Fibroblast of peridontal ligament (primary cell): Measurements from ENCODE around the gene SLC22A23.

Experiments used
- DNase-seq: peaks from one replicate; pipeline ENCODE4 v3.0.0-alpha.2; 2010; ENCODE audit errors: extremely low read depth

The SLC22A23 gene

DNA sequence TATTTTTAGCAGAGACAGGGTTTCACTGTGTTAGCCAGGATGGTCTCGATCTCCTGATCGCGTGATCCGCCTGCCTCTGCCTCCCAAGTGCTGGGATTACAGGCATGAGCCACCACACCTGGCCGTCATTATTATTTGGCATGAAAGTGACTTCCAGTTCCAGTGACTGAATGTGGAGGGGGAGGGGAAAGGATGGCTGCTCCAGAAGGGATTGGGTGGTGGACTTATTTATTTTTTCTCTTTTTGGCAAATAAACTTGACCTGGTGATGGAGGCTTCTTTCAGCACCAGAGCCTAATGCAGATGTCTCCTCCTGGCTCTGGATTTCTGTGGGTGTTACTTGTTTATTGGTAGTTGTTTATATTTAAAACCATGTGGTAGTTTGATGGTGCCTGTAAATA is 16.9 kb upstream of the SLC22A23 start:
- DNase-seq: no peak

DNA sequence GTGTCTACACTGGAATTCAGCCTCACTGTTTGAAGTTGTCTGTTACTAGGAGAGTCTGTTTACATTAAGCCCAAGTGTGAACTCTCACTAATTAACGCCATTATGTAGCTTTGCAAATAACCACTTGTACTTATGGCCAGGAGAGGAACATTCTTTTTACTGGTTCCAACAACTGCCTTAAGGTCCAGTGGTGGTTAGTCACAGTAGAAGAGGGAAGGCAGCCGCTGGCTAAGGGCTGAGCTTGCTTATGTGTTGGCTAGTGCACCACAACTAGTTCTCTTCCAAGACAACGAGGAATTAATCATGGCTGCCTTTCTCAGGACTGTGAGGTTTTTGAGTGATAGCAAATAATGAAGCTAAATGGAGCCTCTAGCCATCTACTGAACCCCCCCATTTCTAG is 14.9 kb upstream of the SLC22A23 start:
- peak; percentile 37 for DNase-seq

DNA sequence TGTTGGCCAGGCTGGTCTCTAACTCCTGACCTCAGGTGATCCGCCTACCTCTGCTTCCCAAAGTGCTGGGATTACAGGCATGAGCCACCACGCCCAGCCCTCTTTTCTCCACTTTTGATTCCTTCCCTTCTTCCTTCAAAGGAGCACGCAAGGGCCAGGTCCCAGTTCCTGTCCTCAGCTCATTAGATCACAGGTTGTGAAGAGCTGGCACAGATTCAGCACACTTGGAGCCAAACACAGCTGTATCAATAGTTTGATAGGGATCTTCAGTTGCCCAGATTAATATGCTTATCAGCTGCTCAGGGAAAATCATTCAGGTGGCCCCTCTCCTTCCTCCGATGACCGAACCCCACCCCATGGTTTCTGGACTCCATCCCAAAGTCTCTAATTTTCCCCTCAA is 14.4 kb upstream of the SLC22A23 start:
- DNase-seq: no peak

DNA sequence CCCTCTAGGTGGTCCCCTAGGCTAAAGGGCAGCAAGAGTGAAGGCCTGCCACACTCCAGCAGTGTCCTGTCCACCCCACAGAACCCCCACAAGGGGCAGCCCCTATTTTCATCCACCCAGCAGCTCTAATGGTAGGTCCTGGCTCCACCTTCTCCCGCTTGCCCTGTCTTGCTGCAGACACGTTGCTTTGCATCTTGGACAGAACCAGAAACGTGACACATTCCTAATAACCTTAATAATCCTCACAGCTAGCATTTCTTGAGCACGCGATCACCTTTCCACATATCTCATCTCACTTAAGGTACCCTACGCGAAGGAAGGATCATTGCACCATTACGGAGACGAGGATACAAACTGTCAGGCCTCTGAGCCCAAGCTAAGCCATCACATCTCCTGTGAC is 11.7 kb upstream of the SLC22A23 start:
- DNase-seq: no peak

DNA sequence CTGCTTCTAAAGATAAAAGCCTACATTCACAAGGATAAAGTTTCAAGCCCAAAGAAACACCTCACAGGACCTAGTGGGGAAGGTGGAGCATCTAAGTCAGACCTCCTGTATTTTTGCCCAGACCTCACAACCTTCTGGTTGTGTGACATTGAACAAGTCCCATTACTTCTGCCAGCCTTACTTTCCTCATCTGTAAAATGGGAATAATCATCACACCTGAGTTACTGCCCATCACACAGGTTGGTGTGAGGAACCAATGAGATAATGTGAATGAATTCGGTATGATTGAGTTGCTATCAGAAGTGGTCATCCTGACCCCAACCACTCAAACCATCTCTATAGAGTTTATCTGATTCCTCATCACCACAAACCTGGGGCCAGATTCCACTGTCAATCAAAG is 11.1 kb upstream of the SLC22A23 start:
- no peak for DNase-seq

DNA sequence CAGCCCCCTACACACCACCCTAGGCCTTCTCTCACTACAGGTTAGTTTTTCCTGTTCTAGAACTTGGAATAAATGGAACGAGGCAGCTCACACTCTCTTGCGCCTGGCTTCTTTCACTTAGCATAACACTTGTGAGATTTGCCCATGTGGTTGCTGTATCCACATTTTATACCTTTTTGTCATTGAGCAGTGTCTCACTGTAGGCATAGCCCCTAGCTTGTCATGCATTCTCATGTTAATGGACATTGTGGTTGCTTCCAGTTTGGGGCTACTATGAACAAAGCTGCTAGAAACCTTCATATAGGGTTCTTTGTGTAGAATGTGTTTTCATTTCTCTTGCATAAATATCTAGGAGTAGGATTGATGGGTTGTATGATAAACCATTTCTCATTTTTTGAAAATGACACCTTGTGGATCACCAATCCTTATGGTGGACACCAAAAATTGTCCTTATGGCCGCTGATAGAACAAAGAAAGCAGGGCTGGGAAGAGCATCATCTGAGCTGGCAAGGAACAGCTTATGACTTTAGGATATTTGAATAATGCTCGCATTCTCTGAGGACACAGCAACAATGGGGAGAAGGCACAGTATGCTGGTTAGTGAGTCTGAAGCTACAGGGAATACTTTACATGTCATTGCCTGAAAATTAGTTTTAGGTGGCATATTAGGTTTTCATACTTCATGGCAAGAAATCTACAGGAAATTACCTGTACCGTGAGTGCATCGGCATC is 9.8 kb upstream of the SLC22A23 start:
- no peak for DNase-seq

DNA sequence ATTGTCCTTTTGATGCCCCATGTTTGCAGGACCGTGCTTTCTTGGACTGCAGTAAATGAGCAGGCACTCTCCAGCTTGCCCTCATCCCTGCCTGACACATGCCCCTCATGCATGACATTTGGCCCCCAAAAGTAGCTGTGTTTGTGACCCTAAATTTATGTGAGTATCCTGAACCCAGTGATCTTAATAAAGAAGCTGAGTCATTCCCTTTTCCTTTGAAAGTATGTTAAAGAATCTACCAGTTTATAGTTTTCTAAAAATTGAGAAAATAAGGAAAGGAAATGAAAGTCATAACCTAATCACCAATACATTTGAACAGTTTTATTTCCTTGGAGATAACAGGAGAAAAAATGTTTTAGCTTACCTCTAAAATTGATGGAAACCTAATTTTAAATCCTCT is 3.4 kb upstream of the SLC22A23 start:
- DNase-seq: no peak

DNA sequence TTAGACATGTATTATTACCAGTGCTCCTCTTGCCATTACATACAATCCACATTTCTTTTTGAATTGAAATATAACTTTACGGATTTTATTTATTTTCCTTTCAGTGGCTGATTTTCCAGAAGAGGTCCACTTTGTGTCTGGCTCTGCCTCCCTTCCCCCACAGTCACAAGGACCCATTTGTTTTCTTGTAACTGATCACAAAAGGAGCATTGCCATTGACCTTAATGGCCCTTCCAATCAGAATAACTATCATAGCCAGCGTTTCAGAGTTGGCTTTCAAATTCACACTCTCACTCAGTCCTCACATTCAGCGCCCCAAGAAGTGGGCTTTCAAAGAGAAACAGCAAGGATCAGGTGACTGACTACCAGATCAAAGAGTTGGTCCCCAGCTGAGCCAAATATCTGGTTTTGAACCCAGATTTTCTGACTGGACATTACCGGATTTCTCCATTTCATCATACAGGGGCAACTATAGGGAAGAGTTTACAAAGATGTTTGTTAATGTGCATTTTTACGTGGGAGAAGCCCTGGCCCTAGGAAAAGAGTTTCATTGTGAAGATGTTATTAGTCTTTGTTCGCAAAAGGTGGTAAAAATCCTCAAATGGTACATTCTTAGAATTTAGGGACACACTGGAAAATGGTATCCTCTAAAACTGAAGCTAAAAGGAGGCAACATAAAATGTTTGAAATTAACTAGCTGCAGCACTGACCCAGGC is 2.0 kb upstream of the SLC22A23 start:
- DNase-seq: no peak

DNA sequence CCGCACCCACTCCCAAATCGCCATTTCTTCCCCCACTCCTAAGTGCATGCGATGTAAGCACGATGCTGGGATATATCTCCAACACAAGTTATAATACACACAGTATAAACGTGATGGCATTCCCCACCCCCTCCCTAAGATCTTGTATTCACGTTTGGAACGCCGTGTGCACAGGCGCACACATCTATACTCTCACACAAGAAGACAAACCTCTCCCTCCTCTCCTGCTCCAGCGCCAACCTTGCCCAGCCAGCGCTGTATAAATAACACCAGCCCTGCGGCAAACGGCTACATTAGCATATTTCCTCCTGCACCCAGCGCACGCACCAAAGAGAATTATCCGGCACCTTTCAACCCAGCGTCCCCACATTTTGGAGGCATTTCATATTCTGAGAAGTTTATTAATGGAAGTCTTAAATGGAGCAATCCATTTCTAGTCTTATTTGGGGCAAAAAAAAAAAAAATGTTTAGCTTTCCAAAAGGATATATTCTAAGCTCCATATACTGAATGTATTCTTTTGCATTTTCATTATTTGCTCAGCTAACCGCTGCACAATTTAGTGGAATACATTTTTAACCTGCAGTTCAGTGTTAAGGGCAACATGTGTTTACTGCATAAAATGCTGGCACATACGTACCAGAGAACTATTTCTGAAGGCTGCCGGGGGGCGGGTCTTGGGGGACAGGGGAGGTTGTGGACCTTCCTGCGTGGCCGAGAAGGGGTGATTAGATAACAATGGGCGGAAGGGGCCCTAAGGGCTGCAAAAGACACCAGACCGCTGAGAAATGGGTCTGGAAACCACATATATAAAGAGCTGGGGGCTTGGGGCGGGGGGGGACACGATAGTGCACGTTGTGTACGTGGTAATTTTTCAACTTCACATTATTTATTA is 1.1 kb upstream of the SLC22A23 start:
- DNase-seq: no peak

DNA sequence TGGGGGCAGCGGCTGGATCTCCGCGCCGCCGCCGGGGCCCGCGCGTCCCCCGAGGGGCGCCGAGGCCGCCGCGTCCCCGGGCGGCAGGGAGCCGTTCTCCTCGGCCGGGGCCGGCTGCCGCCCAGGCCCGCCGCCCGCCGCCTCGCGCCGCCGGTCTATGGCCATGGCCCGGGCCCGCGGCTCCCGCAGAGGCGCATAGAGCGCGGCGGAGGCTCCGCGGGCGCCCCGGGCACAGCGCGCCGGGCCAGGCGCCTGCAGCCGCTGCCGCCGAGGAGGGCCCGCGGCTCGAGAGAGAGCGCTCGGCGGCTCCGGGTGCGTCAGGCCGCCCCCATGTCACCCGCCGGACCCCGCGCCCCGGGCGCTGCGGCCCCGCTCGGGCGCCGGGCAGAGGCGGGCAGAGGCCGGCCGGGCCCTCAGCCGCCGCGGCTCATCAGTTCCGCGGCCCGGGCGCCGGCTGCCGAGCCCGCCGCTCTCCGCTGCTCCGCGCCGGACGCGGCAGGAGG is 404 bp downstream of the SLC22A23 start:
- no peak for DNase-seq

DNA sequence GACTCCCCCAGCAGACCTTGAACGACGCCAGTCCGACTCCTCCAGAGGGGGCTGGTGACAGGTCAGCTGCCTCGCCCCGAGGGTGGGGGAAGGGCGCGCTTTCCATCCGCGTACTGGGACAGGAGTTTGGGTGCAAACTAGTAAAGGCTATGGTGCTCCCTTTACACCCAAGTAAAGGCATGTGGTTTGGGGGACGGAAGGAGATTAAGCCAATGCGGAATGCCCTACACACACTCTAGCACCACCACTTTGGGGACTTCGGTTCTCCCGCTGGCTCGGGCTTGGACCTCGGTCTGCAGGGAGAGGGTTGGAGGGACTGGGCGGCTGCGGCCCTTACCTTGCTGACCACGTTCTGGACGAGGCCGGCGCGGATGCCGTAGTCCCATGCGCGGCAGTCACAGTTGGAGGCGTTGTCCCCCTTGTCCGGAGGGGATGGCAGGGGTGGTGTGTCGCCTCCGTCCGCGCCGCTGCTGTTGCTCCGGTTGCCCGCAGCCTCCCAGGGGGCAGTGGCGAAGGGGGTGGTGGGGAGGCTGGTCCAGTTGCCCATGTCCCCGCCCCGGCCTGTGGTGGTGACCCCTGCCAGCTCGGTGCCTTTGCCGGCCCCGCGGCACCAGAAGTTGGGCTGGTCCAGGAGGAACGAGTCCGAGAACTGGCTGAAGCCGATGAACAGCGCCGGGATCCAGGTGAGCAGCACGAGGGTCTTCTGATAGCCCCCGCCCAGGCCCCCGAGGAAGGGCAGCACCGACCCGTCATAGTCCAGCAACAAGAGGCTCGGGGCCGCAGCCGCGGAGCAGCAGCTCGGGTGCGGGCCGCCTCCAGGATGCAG is 1.1 kb downstream of the SLC22A23 start:
- DNase-seq: no peak

DNA sequence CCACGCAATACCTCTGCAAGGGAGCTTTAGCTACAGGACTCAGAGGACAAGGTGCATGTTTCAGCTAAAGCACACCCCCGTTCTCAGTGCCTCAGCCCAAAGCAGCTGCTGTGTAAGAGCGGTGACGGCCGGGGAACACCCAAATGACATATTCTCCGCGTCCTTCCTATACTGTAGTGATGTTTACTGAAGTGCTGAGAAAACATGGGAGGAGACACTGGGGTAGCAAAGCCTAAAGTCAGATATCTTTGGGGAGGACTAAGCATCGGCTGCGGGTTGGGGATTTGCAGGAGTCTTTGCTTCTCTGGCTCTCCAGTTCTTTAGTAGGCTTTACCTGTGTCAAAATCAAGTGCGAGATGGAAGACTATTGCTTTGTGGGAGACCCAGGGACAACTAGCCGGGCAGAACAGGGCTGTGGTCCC is 1.7 kb downstream of the SLC22A23 start:
- no peak for DNase-seq

DNA sequence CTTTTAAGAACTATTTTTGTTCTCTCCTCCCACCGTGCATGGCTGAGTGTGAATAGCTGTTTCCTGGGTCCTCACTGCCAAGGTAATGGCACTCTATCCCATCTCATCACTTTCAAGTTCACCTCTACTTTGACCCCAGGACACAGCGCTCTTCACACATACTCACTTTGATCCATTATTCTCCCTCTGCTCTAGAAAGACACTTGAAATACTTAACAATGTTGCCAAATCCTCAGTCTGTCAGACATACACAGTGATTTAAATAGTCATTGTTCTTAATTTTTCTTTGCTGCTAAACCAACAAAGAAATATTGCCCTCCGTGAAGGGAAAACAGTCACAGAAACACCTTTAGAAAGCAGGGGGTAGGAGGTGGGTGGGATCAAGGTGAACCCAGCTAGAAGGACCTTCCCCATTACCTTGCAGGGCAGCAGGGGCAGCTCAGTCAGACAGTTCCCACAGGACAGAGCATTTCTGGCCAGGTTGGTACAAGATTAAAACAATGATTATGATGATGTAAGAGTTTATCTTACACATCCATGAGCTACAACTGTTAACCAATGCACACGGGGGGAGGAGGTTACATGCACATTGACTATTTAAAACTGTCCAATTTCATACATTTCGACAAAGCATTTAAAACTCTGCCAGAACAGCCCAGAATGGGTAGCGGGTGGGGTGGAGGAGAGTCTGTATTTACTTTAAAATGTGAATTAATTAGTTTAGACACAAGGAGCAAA is 2.4 kb downstream of the SLC22A23 start:
- no peak for DNase-seq

DNA sequence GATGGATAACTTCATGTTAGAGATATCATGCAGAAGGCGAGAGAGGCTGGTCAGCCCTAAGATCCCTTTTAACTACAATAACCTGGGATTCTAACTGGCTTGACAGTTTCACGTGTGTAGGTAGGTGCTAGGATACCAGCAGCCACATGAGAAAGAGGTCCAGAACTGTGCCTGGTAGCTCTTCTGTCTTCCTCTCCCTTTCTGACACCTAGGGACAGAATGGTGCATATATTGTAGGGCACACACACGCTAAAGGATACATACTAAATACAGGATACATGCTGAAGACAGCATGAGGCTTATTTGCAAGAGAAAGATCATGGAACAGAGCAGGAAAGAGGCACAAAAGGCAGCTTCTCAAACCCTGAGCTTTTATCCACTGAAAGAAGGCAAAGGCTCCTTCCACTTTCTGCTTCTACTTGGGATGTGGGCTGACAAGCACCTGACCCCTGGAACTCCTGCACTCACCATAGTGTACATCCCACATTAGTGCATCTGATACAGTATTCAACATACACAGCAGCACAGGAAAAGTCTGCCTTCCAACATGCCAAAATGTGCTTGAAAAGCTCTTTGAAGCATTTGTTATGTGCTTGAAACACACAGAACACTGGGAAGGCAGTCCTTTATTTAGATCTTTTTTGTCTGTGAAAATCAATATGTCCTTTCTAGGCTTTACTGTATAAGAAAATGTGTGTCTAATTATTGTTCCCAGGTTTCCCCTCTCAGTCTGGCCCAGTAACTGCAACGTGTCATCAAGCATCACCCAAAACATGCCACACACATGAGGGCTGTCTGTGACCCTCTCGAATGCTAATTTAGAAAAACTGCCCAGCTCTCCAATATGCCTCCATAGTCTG is 3.2 kb downstream of the SLC22A23 start:
- DNase-seq: no peak

DNA sequence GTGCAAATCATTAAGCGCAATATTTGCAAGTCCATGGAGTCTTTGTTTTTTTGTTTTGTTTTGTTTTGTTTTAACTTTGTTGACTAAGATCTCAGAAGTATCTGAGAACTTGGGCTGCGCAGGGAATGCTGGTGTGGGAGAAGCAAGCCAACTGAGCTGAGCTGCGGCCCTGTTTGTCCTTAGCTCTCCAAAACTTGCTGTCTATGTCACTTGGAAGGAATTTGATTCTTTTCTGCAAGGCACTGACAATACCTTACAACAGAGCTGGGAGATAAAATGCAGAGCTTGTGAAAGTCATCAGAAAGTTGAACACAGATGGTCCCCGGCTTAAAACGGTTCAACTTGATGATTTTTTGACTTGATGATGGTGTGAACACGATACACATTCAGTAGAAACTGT is 5.4 kb downstream of the SLC22A23 start:
- DNase-seq: no peak

DNA sequence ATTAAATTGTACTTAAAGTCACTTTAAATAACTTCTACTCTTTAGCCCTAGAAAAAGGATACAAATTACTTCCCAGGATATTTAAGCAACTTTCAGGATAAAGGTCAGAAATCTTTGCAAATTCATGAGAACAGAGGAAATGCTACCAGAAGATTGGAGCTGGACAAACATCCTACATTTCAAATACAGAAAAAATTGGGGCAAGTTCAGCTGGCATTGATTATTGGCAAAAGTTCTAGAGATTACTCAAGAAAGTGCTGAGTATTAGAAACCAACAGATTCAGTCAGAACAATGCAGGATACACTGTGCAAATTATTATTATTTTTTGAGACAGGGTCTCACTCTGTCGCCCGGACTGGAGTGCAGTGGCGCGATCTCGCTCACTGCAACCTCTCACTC is 6.0 kb downstream of the SLC22A23 start:
- peak; percentile 73 for DNase-seq

DNA sequence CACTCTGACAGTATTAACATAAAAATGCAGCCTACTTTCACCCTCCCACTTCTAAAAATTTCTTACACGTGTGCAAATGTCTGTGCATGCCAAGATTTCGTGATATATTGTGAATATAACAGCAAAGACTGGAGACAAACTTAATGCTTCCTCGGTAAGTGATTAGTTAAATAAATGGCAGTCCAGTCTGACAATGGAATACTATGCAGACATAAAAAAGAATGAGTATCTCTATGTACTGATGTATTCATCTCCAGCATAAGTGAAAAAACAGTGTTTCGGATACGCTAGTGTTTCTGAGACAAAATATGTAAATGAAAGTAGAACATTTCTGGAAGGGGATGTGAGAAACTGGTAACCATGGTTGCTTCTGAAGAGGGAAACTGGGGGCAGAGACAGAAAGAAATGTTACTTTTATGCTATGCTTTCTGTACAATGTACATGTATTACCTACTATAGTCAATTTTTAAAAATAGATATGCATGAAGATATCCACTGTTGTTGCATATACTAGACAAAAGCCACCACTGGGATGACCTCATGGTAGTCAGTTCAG is 7.0 kb downstream of the SLC22A23 start:
- DNase-seq: no peak

DNA sequence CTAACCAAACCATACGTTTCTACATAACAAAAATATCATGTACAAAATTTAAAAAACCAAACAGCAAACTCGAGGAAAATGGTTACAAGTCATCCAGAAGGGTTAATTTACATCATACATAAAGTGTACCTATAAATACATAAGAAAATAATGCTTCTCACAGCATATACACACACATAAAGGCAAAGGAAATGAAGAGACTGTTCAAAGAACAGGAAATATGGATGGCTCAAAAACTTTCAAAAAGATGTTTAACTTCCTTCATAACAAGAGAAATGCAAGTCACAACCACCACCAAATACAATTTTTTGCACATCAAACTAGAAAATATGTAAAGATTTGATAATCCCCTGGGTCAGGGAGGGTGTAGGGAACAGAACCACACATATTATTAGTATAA is 7.5 kb downstream of the SLC22A23 start:
- DNase-seq: no peak

DNA sequence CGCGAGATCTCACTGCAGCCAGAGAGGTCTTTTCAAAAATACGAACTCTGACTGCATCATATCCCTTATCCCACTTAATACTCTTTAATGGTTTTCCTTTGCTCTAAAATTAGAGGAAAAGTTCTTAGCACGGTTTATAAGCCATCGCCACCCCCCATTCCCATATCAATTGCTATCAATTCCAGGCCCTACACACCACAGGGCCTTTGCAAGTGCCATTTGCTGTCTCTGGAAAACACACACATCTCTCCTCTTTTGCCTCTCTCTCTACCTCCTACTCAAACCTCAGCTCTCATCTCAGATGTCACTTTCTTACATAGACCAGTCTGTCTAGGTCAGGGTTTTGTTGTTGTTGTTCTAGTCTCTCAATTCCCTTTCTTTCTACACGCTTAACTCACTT is 9.8 kb downstream of the SLC22A23 start:
- DNase-seq: no peak

DNA sequence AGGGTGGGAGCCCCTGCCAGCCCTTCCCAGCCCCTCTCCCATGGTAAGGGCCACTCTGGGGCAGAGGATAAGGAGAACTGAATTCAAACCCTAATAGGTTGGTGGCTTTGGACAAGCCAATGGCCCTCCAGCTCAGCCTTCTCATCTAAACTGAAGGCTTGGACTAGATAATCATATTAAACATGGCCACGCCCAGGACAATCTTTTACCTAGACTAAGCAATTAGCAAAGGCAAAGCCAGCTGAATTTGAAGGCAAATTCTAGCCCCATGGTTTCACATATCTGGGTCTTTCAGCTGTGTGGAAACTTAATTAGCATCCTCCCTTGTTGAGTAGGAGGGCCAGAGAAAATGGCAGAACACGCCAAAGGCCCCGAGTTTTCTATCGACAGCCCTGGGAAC is 10.7 kb downstream of the SLC22A23 start:
- DNase-seq: no peak
